ENCODE results near the gene CHST11. TPM values are rescaled to one million over a fixed set of nuclear protein-coding genes. Genes with fewer than 3 reads are reported as not detected.
"Not testable (repeated sequence)": the region's sequence is repeated elsewhere in the genome, so short reads cannot be mapped to it uniquely, and the experiment has no call there.

Gene CHST11
- total and polyA plus RNA-seq, 2 of the 4 experiments (the other 2 are of a cell fraction): 1.4 to 2.7 TPM

- H3K18ac ChIP-seq (ENCODE audit: low read depth, low read length); H2BK15ac ChIP-seq (ENCODE audit: low read depth, low read length); H3K14ac ChIP-seq (replicated peaks; ENCODE audit: low read depth, low read length); H2BK5ac ChIP-seq (ENCODE audit: low read depth, low read length, poor library complexity, severe bottlenecking); H3K4me2 ChIP-seq (ENCODE audit: low read depth, low read length); H4K91ac ChIP-seq (ENCODE audit: insufficient read depth, low read depth, low read length); H4K20me1 ChIP-seq (ENCODE audit: insufficient read depth, low read length); H3K4ac ChIP-seq (ENCODE audit: low read depth, low read length); H3K56ac ChIP-seq (ENCODE audit: extremely low read depth, insufficient read depth, low read length); CTCF ChIA-PET; DNase-seq; H3K9me3 ChIP-seq (ENCODE audit: control insufficient read depth, insufficient read depth, low read length); H2BK20ac ChIP-seq (ENCODE audit: low read depth, low read length); H3K4me1 ChIP-seq (ENCODE audit: control insufficient read depth, insufficient read depth, low read length); intact Hi-C loops (cut with micrococcal nuclease); H4K5ac ChIP-seq (ENCODE audit: low read depth, low read length); in situ Hi-C loops (cut with MboI; ENCODE audit: low sequenced_read_pairs); H2AK5ac ChIP-seq (ENCODE audit: low read depth, low read length); H3K9ac ChIP-seq (ENCODE audit: low read depth, low read length); H2AFZ ChIP-seq (replicated peaks; ENCODE audit: low read length, poor library complexity); dilution Hi-C loops (cut with HindIII; ENCODE audit: low sequenced_read_pairs, unreplicated experiment); POLR2A ChIA-PET (ENCODE audit: unreplicated experiment); H2BK120ac ChIP-seq (ENCODE audit: low read depth, low read length); H3K36me3 ChIP-seq (ENCODE audit: control insufficient read depth, insufficient read depth, low read length); H3K4me3 ChIP-seq (ENCODE audit: insufficient read depth, low read depth, low read length); ATAC-seq (ENCODE audit: low read depth); H3K27ac ChIP-seq (ENCODE audit: insufficient read depth, low read length); H2AK9ac ChIP-seq (replicated peaks; ENCODE audit: low read depth, low read length, poor library complexity); H4K8ac ChIP-seq (ENCODE audit: low read depth in 2 of 2, low read length in 2 of 2); H3K79me1 ChIP-seq (ENCODE audit: low read depth in 1 of 2, low read length in 2 of 2); BruUV-seq (replicated peaks); H3K23ac ChIP-seq (ENCODE audit: low read depth, low read length); H3K9me1 ChIP-seq (ENCODE audit: insufficient read depth, low read length): not testable (repeated sequence)
- peaks cover 10% of the 10 kb centered on the region for H3K27me3 ChIP-seq (ENCODE audit: control insufficient read depth, insufficient read depth, low read length)
- WGBS, 2 experiments (ENCODE audit: extremely low coverage in 2 of 2, insufficient read length in 1 of 2): no CpG with 5 or more reads among the region's 3 CpGs
Observed at GRCh38 chr12:104564662-104565061, 107.9 kb downstream of the CHST11 start.
